AG09319 (cell line): Measurements from ENCODE around the gene SIRPB2.

Source experiments
- DNase-seq: peaks from one replicate; pipeline ENCODE4 v3.0.0-alpha.2; 2010; ENCODE audit warnings: low read depth; ENCODE audit errors: extremely low read depth
- TF ChIP-seq, protein P1 (sequence below): IDR thresholded peaks from 2 replicates; pipeline ENCODE4 v1.5.1; 2011; ENCODE audit warnings: low read depth, mild to moderate bottlenecking, inconsistent platforms, low read length, moderate library complexity

Gene SIRPB2

DNA sequence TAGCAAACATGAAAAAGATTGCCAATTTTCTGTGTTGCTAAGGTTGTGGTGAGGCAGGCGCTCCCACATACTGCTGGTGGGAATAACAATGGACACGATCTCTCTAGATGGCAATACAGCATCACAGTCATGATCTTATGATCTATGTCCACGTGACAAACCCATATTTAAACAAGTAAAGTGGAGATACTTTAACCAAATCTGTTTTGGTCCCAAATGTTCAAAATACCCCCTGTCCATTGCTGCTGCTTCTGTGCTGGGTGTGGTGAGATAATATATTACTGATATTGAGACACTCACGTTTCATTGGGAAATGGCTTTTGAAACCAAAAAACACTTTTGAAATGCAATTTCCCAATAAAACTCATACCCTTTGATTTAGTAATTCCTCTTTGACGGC lies 43.3 kb upstream of the SIRPB2 start:
- TF ChIP-seq, protein P1, sequence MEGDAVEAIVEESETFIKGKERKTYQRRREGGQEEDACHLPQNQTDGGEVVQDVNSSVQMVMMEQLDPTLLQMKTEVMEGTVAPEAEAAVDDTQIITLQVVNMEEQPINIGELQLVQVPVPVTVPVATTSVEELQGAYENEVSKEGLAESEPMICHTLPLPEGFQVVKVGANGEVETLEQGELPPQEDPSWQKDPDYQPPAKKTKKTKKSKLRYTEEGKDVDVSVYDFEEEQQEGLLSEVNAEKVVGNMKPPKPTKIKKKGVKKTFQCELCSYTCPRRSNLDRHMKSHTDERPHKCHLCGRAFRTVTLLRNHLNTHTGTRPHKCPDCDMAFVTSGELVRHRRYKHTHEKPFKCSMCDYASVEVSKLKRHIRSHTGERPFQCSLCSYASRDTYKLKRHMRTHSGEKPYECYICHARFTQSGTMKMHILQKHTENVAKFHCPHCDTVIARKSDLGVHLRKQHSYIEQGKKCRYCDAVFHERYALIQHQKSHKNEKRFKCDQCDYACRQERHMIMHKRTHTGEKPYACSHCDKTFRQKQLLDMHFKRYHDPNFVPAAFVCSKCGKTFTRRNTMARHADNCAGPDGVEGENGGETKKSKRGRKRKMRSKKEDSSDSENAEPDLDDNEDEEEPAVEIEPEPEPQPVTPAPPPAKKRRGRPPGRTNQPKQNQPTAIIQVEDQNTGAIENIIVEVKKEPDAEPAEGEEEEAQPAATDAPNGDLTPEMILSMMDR = no peak
- DNase-seq = no peak

DNA sequence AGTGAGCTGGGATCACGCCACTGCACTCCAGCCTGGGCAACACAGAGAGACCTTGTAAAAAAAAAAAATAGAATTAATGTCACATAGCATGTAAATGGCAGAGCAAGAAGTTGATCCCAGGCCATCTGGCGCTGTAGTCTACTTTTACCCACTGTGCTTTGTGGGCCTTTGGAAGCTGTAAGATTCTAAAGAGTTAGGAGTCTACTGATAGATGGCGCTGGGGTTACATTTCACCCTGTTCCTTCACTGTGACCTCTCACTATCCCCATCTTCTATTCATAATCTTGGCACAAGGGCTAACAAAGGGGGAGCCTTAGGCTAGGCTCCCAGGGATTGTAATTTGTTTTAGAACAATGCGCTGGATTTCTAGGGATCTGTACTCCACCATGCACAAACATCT lies 41.8 kb upstream of the SIRPB2 start:
- no peak for DNase-seq
- TF ChIP-seq, protein P1 = no peak

DNA sequence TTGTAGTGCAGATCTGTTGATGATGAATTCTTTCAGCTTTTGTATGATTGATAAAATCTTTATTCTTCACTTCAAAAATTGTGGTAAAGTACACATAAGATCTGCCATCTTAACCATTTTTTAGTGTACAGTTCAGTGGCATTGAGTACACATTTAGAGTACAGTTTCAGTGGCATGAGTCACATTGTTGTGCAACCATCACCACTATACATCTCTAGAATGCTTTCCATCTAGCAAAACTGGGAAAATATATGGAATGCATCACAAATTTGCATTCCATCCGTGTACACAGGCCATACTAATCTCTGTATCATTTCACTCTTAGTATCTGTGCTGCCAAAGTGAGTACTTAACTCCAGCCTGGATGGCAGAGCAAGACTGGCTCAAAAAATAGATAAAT lies 37.6 kb upstream of the SIRPB2 start:
- TF ChIP-seq, protein P1 = no peak
- DNase-seq = no peak

DNA sequence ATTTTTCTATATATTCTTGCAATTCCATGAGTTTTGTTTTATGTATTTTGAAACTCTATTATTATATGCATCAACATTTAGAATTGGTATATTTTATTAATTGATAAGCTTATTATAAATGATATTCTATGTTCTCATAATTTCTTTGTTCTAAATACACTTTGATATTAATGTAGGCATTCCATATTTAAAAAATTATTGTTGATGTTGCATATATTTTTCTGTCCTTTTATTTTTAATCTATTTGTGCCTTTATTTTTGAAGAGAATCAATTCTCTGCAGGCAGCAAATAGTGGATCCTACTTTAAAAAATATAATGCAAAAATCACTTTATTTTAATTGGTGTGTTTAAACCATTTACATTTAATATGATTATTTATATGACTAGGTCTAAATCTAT lies 36.7 kb upstream of the SIRPB2 start:
- no peak for DNase-seq
- TF ChIP-seq, protein P1 = no peak

DNA sequence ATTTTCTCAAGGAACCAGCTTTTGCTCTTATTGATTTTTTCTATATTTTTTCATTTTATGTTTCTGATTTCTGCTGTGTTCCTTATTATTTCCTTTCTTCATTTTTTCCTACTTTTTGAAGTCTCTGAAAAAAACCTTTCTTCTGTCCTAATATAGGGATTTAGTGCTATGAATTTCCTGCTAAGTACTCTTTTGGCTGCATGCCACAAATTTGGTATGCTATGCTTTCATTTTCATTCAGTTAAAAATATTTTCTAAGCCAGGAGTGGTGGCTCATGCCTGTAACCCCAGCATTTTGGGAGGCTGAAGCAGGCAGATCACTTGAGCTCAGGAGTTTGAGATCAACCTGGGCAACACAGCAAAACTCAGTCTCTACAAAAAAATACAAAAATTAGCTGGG lies 35.7 kb upstream of the SIRPB2 start:
- TF ChIP-seq, protein P1 = no peak
- DNase-seq = no peak

DNA sequence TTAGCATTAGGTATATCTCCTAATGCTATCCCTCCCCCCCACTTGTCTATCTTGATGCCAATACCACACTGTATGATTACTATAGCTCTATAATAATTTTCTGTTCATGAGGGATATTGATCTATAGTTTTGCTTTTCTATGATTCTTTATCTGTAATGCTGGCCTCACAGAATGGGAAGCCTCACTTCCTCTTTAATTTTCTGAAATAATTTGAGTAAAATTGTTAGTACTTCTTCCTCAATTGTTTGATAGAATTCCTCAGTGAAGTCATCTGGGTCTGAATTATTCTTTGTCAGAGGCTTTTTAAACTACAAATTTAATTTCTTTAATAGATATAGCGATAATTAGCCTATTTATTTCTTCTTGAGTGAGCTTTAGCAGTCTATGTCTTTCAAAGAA lies 35.1 kb upstream of the SIRPB2 start:
- TF ChIP-seq, protein P1 = no peak
- no peak for DNase-seq

DNA sequence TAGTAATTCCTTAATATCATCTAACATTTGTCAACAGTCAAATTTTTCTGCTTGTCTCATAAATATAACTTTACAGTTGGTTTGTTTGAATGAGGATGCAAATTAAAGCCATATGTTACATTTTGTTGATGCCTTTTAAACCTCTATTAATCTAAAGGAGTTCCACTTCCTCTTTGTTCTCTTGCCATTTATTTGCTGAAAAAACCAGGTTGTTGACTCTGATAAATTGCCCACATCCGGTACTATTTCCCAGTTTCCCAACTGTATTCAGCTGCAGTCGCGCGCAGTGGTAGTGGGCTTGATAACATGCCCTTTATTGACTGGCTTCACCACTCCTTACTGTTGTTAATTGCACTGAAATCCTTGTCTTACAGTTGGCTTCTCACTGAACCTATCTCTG lies 32.8 kb upstream of the SIRPB2 start:
- no peak for DNase-seq
- TF ChIP-seq, protein P1 = no peak

DNA sequence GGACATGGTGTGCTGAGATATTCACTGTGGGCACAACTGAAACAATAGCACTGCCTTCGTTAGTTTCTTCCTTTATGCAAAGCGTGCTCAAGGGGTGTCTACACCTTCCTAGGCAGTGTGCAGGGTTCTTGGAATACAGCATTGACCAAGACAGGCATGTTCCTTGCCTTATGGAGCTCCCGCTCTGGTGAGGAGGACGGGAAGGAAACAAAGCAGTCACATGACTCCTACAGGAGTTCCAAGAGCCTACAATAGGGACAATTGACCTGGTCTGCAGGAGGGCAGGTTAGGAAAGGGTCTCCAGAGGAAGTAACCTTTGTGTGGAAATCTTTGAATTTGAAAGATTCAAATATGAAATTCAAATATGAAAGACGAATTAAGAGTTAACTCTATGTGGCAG lies 25.8 kb upstream of the SIRPB2 start:
- TF ChIP-seq, protein P1 = no peak
- no peak for DNase-seq
